GM19452 (cell line): ENCODE results near the gene CABLES1.
"Not testable (repeated sequence)": the region's sequence is repeated elsewhere in the genome, so short reads cannot be mapped to it uniquely, and the experiment has no call there.

ENCODE experiments used
- ATAC-seq: cut with Tn5 transposase; IDR thresholded peaks from one replicate; pipeline ENCODE4 v1.9.1; 2021; ENCODE audit not compliant: unreplicated experiment

The CABLES1 gene

DNA sequence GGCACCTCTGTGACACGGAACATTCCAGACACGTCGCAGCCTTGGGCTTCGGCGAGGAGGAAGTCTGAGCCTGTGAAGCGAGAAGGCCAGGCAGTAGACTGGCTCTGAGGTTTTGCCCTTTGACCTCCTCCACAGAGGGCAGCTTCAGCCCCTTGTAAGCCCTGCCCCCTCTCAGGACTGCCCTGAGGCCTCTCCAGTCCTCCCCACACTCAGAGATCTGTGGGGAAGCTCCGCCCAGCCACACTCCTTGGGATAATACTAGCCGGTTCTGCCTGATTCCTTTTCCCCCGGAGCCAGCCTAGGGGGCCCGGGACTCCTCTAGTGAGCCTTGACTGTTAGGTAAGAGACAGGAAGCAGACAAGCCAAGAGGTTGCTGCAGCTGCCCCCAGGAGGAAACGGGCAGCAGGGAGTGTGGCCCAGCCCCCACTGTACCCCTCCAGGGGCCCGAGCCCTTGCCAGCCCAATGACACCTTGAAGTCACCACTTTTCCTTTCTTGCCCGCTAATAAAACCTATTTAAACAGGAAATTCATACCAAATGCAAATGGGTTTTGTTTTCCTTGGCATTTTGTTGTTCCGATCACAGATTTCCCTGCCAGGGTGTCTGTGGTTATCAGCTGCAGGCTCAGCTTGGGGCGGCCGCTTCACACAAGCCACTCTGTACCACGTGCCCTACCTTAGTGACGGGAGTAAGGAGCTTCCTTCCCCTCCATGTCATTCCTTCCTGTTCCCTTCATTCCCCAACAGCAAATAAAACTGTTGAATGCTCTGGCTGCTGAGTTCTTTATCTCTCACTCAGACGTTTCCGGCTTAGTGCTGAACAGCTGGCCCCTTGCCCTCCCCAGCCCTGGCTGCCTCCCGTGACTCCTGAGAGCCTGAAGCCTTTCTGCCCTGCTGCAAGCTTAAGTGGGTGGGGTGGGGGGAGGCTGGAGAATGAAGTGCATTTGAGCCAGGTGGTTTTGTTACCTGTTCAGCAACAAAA lies 124.7 kb downstream of the CABLES1 start:
- ATAC-seq = peak; percentile 65

DNA sequence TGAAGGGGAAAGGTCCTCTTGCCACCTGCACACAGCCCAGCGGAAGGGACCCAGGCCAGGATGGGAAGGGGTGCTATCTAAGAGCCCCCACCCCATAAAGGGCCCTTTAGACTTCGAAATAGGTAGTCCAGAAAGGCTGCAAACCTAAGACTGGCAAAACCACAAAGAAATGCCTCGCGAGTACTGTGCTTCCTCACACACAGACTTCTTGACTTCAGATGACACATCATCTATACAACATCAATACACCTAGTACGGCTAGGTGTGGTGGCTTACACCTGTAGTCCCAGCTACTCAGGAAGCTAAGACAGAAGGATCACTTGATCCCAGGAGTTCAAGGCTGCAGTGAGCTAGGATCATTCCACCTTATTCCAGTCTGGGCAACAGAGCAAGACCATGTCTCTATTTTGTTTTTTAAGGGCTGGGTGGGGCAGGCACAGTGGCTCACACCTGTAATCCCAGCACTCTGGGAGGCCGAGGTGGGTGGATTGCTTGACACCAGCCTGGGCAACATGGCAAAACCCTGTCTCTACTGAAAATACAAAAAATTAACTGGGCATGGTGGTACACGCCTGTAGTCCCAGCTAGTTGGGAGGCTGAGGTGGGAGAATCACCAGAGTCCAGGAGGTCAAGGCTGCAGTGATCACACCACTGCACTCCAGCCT lies 125.8 kb downstream of the CABLES1 start:
- ATAC-seq = no peak

DNA sequence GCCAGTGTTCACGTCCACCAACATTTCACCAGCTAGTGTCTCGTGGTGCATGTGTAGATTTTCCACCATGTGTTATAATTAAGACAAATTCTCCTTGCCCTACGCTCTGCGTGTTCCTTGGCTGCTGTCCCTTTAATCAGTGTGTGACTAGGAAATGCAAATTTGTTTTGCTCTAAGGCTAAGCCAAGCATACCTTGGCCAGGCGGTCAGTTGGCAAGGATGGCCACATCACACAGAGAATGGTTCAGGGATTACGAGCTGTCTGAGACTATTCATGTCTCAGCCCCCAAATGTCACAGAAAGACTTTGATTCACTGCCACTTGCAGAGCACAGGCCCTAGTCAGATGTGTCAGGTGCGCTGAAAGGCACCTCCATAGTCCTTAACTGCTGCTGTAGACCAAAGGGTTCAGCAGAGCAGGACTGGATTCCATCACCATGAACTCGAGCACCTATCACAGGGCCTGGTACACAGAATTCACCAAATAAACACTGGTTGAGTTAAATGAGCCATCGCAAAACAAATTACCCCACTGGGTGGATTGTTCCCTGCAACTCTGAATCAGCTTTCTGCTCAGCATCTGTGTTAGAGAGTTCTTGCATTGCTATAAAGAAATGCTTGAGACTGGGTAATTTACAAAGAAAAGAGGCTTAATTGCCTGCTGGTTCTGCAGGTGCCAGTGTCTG lies 128.4 kb downstream of the CABLES1 start:
- no peak for ATAC-seq

DNA sequence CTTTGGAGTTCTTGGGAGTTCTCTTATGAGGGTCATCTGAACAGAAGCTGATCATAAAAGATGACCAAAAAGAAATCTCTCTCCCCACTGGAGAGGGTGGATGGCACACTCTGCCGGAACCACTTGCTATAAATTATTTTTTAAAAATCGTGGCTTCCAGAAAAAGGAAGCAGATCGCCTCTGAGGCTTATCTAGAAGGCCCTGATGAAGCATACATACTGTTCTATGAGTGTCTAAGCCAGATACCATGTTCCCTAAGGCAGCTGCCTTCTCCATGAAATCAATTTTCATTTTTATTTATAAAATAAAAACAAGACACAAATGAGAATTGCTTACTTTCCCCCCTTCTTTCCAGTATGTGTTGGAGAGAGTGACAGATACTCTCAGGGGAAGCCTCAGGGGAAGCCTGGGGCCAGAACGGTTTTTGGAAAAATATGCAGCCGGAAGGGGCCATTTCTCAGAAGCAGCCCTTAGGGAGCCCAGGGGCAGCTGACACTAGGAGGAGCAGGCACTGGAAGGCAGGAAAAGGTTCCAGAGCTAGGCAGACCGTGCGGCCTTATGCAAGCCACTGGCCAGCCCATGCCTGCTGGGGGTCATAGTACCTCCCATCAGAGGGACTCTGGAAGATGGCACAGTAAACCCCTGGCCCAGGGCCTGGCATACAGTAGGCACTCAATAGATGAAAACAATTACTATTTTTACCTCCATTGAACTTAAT lies 130.6 kb downstream of the CABLES1 start:
- ATAC-seq = no peak

DNA sequence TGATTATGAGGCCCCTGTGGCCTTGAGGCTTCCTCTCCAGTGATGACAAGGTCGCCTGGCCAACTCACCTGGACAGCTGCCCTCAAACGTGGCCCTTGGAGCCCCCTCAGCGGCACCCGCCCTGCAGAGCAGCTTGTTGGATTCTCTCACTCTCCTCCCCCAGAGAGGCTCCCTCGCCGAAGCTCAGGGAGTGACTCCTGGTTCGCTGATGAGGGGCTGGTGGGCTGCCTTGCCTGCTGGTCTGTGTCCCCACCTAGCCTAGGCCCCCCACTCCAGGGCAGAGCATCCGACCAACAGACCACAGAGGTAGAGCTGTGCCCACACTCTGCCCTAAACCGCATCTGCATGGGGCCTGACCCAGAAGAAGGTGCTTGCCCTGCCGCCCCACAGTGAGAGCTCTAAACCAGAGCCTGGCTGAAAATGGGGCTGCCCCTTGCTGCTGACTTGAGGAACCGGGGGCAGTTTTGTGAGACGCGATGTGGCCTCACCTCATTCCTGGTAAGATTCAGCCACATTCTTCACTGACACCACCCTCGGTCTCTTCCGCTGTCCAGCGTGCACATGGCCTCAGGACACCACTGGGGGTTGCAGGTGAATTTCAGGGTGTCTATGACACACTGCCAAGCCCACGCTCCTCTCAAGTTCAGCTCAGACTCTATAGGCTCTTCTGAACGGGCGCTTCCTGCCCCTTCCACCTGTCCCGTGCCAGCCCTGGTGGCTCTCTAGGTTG lies 131.6 kb downstream of the CABLES1 start:
- no peak for ATAC-seq

DNA sequence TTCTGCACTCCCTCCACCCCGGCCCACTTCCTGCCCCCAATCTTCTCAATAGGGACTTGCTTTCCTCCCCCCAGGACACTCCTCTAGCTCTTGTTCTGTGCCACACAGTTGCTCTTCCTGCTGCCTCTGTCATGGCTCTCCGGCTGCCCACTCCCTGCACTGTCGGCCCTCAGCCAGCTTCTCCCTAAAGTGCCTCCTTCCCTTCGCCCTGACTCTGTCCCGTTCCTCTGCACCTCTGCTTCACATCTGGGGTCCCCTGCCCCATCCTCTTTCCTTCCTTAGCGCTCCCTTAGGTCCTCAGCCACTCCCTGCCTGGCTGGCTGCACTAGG lies 132.1 kb downstream of the CABLES1 start:
- no peak for ATAC-seq

DNA sequence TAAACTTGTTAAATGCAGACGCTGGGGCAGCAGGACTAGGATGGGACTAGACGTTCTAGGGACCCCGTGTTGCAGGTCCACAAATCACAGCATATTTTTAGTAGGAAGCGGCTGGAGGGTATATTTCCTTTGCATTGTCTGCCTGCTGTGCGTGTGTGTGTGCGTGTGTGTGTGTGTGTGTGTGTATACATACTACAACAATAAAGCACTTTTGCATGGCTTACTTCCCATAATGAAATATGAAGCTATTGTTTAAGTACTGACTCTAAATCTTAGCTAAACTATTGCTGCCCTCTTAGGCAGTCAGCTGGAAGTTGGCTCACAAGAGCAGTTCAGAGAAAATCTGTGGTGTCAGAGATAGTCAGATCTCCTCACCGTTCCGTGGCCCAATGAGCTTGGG lies 133.4 kb downstream of the CABLES1 start:
- ATAC-seq = no peak

DNA sequence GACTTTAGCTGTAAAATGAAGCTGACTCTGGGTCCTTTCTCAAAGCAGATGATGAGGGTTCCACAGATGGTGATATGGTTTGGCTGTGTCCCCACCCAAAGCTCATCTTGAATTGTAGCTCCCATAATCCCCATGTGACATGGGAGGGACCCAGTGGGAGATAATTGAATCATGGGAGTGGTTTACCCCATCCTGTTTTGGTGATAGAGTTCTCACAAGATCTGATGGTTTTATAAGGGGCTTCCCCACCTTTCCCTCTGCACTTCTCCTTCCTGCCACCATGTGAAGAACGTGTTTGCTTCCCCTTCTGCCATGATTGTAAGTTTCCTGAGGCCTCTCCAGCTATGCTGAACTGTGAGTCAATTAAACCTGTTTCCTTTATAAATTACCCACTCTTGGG lies 133.8 kb downstream of the CABLES1 start:
- not testable (repeated sequence) for ATAC-seq

DNA sequence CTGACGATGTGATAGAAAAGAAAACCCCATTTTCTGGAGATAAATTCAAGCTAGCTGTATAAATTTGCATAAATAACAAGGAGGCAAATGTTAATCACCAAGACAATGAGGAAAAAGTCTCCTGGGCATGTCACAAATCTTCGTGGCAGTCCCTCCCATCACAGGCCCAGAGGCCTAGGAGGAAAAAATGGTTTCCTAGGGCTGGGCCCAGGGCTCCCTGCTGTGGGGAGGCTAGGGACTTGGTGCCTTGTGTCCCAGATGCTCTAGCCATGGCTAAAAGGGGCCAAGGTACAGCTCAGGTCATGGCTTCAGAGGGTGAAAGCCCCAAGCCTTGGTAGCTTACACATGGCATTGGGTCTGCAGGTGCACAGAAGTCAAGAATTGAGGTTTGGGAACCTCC lies 134.6 kb downstream of the CABLES1 start:
- no peak for ATAC-seq

DNA sequence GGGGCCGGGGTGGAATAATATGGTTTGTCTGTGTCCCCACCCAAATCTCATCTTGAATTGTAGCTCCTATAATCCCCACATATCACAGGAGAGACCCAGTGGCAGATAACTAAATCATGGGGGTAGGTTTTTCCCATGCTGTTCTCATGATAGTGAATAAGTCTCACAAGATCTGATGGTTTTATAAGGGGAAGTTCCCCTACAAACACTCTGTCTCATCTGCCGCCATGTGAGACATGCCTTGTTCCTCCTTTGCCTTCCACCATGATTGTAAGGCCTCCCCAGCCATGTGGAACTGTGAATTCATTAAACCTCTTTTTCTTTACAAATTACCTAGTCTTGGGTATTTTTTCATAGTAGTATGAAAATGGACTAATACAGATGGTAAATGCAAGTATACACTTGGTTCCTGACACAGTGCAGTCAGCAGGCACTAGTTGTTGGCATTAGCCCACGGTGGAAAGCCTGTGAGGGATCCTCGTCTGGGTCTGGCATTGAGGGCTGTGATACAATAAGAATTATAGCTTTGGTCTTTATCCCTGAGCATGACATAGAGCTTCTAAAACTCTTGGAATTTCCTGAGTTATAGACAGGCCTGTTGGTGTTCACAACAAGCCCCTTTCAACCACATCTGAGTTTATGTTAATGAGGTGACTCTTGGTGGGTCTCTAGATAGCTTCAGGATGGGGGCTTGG lies 135.8 kb downstream of the CABLES1 start:
- ATAC-seq = no peak

DNA sequence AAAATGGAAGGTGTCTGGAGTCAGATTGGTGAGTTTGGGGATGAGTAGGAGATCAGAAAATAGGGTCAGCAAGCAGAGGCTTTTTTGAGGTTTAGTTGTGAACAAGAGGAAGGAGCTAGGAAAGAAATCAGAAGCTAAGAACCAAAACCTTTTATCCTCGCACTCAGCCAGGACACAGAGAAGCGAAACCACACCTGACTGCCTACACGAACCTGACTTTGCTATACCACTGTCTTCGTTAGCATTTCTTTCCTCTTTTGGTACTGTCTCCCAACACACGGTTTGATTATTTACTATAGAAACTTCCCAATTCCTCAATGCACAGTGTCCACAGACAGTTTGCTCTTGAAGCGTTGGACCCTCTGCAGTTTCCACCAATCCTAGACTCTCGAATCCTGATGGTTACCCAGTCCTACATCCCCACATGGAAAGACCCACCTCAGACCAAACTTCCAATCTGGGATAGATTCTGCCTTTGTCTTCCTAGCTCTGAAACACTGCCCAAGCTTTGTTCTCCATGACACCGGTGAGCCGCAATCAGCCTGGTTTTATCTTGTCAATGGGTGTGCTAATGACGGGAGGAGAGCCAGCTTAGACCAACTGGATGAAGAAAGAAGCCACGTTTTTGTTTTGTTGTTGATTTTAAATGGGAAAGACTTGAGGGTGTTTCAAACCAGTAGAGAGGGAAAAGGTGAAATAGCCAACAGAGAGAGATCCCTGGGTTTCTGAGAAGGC lies 137.4 kb downstream of the CABLES1 start:
- no peak for ATAC-seq

DNA sequence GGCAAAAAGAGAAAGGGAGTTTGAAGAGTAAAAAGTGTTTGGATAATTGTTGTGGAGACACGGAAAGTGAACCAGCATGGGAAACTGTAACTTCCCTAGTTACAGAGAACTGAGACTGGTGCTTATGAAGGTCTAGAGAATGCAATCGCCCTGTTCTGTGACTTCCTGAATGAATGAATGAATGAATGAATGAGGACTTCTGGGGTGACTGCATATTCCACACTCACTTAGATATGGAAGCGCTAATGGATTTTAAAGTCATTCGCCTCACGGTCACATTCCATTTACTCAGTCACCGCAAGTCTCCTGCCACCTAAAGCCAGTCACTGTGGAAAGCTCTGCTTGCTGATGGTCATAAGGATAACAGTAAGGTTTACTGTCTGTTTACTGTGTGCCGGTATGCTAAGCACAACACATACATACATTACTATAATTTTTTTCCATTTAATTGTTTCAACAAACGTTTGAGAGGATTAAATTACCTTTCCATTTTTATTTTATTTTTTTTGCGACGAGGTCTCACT lies 138.2 kb downstream of the CABLES1 start:
- no peak for ATAC-seq

DNA sequence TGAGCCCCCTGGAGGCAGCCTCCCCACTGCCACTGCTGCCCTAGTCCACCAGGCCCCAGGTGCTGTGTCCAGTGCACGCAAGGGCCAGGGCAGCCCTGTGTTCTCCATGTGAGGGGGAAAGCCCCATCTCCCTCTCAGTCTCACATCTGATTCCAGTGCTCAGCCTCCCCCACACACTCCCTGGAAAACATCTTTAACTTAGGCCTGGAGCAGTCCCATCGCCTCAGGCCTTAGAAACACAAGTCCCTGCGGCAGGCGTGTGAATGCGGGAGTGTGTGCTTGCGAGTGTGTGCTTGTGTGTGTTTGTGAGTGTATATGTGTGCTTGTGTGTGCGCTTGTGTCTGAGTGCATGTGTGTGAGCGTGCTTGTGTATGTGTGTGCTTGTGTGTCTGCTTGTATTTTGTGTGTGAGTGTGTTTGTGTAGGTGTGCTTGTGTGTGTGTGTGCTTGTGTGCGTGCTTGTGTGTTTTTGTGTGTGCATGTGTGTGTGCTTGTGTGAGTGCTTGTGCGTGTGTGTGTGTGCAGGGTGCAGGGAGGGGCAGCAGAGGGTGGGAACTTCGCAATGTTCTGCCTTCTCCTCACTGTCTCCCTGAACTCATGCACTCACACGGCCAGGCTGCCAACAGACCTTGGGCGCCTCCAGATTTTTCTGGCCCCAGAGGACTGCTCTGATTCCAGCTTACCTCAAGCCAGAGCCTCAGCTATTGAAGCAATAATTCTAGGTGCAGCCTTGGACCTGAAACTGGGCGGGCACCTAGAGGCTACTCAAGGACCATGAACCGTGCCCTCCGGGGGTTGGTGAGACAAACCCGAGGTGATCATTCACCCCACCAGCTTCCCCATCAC lies 139.6 kb downstream of the CABLES1 start:
- no peak for ATAC-seq

DNA sequence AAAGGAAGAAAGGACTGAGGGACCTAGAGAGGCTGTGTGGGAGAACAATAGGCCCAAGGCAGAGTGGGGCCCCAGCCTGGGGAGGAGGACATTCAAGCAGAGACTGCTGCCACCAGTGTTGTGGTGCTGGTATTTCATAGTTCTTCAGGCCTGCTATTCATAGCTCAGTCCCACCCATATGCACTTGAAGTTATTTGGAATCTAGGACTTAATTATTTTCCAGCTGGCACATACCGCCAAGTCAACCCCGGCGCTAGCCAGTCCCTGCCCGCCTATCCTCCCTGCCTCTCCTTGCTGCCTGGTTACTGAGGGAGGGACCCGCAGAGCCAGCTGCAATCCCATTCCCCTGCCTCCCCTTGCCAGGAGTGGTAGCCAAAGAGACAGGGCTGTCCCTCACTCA lies 141.2 kb downstream of the CABLES1 start:
- no peak for ATAC-seq

DNA sequence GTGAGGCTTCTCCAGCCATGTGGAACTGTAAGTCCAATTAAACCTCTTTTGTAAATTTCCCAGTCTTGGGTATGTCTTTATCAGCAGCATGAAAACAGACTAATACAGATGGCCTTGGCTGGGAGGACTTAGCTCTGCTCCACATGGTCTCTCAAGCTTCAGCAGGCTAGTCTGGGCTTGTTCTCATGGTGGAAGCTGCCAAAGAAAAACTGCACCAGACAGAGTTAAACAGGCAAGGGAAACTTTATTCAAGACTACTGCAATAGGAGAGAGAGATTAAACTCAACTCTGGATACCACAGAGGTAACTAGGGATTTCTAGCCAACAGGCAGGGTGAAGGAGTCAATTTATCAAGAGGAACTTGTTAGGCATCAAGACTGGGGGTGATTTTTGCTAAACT lies 142.1 kb downstream of the CABLES1 start:
- ATAC-seq = no peak

DNA sequence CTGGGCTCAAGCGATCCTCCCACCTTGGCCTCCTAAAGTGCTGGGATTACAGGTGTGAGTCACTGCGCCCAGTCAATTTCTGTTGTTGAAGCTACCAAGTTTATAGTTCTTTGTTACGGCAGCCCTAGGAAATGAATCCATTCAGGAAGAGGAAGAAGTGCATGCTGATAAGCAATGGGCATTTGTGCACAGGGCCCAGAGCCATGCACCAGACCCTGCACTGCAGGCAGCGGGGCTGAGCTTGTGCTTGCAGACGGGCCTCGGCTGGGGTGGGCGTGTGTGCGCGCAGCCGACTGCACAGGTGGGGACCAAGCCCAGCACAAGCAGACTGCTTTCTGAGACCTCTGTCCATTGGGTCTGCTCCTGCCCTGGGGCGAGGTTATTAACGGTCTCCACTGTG lies 144.6 kb downstream of the CABLES1 start:
- no peak for ATAC-seq

DNA sequence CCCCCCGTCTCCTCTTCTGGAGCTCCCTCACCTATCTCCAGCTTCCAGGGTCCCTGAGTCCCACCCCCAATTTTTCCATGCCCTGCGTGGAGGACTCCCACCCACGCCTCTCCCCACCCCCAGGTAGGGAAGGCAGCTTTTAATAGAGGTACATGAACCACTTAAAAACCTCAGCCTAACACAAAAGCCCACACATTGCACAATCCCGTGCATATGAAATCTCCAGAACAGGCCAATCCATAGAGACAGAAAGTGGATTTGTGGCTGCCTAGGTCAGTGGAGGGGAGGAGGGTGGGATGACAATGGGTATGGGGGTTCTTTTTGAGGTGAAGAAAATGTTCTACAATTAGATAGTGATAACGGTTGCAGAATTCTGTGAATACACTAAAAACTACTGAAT lies 145.6 kb downstream of the CABLES1 start:
- no peak for ATAC-seq
